Activated naive CD4-positive, alpha-beta T cell treated with Interleukin-2 at 50 U/mL for 16 hours (primary cell): Measurements from ENCODE around the gene PIPOX.

Source experiments
- DNase-seq: peaks from one replicate; pipeline ENCODE4 v3.0.0-alpha.2; 2020

Gene PIPOX

GRCh38 chr17:29042679-29043538 is at the start of gene PIPOX:
TSS of gene PIPOX (plus strand) at chr17:29043141. CDS start at chr17:29043226, 85 bp downstream.
- DNase-seq = no peak

GRCh38 chr17:28993645-28994426 is 49.1 kb upstream of the PIPOX start:
- DNase-seq = no peak

- DNase-seq = no peak
Measured at GRCh38 chr17:28996554-28997096, 46.3 kb upstream of the PIPOX start.

GRCh38 chr17:28997806-28998205 is 45.1 kb upstream of the PIPOX start:
- DNase-seq = no peak

GRCh38 chr17:28999206-28999605 is 43.7 kb upstream of the PIPOX start:
- no peak for DNase-seq

GRCh38 chr17:29000973-29001372 is 42.0 kb upstream of the PIPOX start:
- DNase-seq = no peak

- DNase-seq = no peak
Measured at GRCh38 chr17:29002811-29003210, 40.1 kb upstream of the PIPOX start.

GRCh38 chr17:29003289-29003688 is 39.7 kb upstream of the PIPOX start:
- no peak for DNase-seq

GRCh38 chr17:29004081-29004692 is 38.8 kb upstream of the PIPOX start:
- no peak for DNase-seq

GRCh38 chr17:29005936-29006511 is 36.9 kb upstream of the PIPOX start, which contains the start of gene SEZ6:
TSS of gene SEZ6 (minus strand) at chr17:29006033. CDS start at chr17:29005869, 164 bp downstream.
- DNase-seq = peak; percentile 70

- no peak for DNase-seq
Measured at GRCh38 chr17:29007456-29007855, 35.5 kb upstream of the PIPOX start.

- no peak for DNase-seq
Measured at GRCh38 chr17:29007860-29008455, 35.0 kb upstream of the PIPOX start.

- DNase-seq = no peak
Measured at GRCh38 chr17:29008591-29008990, 34.4 kb upstream of the PIPOX start.

GRCh38 chr17:29010129-29010528 is 32.8 kb upstream of the PIPOX start:
- no peak for DNase-seq

GRCh38 chr17:29010586-29010985 is 32.4 kb upstream of the PIPOX start:
- no peak for DNase-seq

- DNase-seq = no peak
Measured at GRCh38 chr17:29012535-29012934, 30.4 kb upstream of the PIPOX start.

- no peak for DNase-seq
Measured at GRCh38 chr17:29014716-29015115, 28.2 kb upstream of the PIPOX start.

GRCh38 chr17:29016345-29017210 is 26.4 kb upstream of the PIPOX start:
- DNase-seq = no peak

GRCh38 chr17:29018788-29019474 is 24.0 kb upstream of the PIPOX start:
- no peak for DNase-seq

- peak; percentile 2 for DNase-seq
Measured at GRCh38 chr17:29019475-29020181, 23.3 kb upstream of the PIPOX start.
